GM12891 (cell line): ENCODE results near the gene CTSA.
"Not testable (repeated sequence)": the region's sequence is repeated elsewhere in the genome, so short reads cannot be mapped to it uniquely, and the experiment has no call there.

Source experiments
- POLR2A ChIP-seq: IDR thresholded peaks from 2 replicates; pipeline ENCODE4 v1.6.1; 2011; ENCODE audit warnings: low read depth, low read length, control low read depth
- TAF1 ChIP-seq: IDR thresholded peaks from 2 replicates; pipeline ENCODE4 v1.6.1; 2011; ENCODE audit warnings: low read depth, low read length, control low read depth

DNA sequence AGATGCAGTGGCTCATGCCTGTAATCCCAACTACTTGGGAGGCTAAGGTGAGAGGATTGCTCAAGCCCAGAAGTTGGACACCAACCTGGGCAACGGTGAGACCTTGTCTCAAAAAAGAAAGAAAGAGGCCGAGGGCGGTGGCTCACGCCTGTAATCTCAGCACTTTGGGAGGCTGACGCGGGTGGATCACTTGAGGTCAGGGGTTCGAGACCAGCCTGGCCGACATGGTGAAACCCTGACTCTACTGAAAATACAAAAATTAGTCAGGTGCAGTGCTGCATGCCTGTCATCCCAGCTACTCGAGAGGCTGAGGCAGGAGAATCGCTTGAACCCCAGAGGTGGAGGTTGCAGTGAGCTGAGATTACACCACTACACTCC lies 17.0 kb upstream of the CTSA start:
- not testable (repeated sequence) for TF ChIP-seq POLR2A, TAF1
